OCI-LY7 (cell line): ENCODE data around the gene JAML. TPM values are rescaled to one million over a fixed set of nuclear protein-coding genes. Genes with fewer than 3 reads are reported as not detected.

ENCODE experiments used
- BruUV-seq: library from RNA; stranded (reverse); fragments of 400-500 nt; replicated peaks from 2 replicates; lab custom pipeline; 2021; lab: Mats Ljungman, UMichigan
- CTCF ChIA-PET: fragments of 300-600 bp; sonication (Branson Sonifier 250); formaldehyde crosslinking; loops from one replicate; lab custom pipeline; 2022; ENCODE audit warnings: antibody characterized with exemption; ENCODE audit not compliant: unreplicated experiment; lab: Charles Lee
- POLR2A ChIA-PET: fragments of 300-600 bp; sonication (Branson Sonifier 250); formaldehyde crosslinking; loops from one replicate; lab custom pipeline; 2022; ENCODE audit warnings: antibody characterized with exemption; lab: Charles Lee
- DNase-seq: peaks from one replicate; pipeline ENCODE4 v3.0.0-alpha.2; 2015; ENCODE audit warnings: low spot score
- H2AFZ ChIP-seq: fragments of 200-600 bp; sonication (generic), shearing (Covaris generic); 2 replicates; pipeline ENCODE4 v1.6.1; 2014; ENCODE audit warnings: mild to moderate bottlenecking, antibody characterized with exemption, low read length, moderate library complexity
- H3K27ac ChIP-seq: fragments of 200-600 bp; sonication (generic); 2 replicates; pipeline ENCODE4 v1.5.1; 2014; ENCODE audit warnings: mixed run types, low read depth, mild to moderate bottlenecking, moderate library complexity, low read length, inconsistent platforms; ENCODE audit not compliant: poor library complexity, severe bottlenecking
- H3K36me3 ChIP-seq: fragments of 200-600 bp; sonication (generic); 2 replicates; pipeline ENCODE4 v1.6.1; 2014; ENCODE audit warnings: mild to moderate bottlenecking, antibody characterized with exemption, low read length, moderate library complexity, mixed read lengths; ENCODE audit not compliant: insufficient read depth
- H3K4me1 ChIP-seq: fragments of 200-600 bp; sonication (generic); 2 replicates; pipeline ENCODE4 v1.5.1; 2014; ENCODE audit warnings: mild to moderate bottlenecking, low read length; ENCODE audit not compliant: insufficient read depth, poor library complexity, severe bottlenecking
- H3K4me2 ChIP-seq: fragments of 200-600 bp; sonication (generic); 2 replicates; pipeline ENCODE4 v1.6.1; 2014; ENCODE audit warnings: mild to moderate bottlenecking, low read length
- H3K4me3 ChIP-seq: fragments of 200-600 bp; sonication (generic); 2 replicates; pipeline ENCODE4 v1.5.1; 2014; ENCODE audit warnings: mild to moderate bottlenecking, low read depth, low read length; ENCODE audit not compliant: poor library complexity, severe bottlenecking
- H3K79me2 ChIP-seq: fragments of 200-600 bp; sonication (generic); 2 replicates; pipeline ENCODE4 v1.6.1; 2016; ENCODE audit warnings: low read depth, mild to moderate bottlenecking, low read length, moderate library complexity, mixed read lengths; ENCODE audit not compliant: insufficient read depth
- H3K9me2 ChIP-seq: fragments of 200-600 bp; sonication (generic); 2 replicates; pipeline ENCODE4 v1.6.1; 2016; ENCODE audit warnings: mild to moderate bottlenecking, low read length, mixed read lengths; ENCODE audit not compliant: insufficient read depth
- H3K9me3 ChIP-seq: fragments of 200-600 bp; sonication (generic); 2 replicates; pipeline ENCODE4 v1.6.1; 2014; ENCODE audit warnings: mild to moderate bottlenecking, mixed run types, low read length, mixed read lengths
- H4K20me1 ChIP-seq: fragments of 200-600 bp; sonication (generic); 2 replicates; pipeline ENCODE4 v1.6.1; 2014; ENCODE audit warnings: mild to moderate bottlenecking, antibody characterized with exemption, low read length, moderate library complexity, mixed read lengths; ENCODE audit not compliant: insufficient read depth
- CTCF ChIP-seq: fragments of 200-600 bp; sonication (generic); conservative IDR thresholded peaks from 2 replicates; pipeline ENCODE4 v1.5.1; 2014; ENCODE audit warnings: mild to moderate bottlenecking, antibody characterized with exemption, low read length, moderate library complexity, mixed read lengths
- EZH2phosphoT487 ChIP-seq: fragments of 200-600 bp; sonication (generic); IDR thresholded peaks from 2 replicates; pipeline ENCODE4 v1.6.1; 2018; ENCODE audit warnings: low read depth, borderline replicate concordance, mild to moderate bottlenecking, mixed run types, antibody characterized with exemption, low read length, moderate library complexity, mixed read lengths
- intact Hi-C: fragments of 100-400 bp; cut with micrococcal nuclease; formaldehyde crosslinking; loops from one replicate; pipeline ENCODE4 v1.10.0; 2022; ENCODE audit not compliant: unreplicated experiment
- total RNA-seq, 2 experiments: library from RNA; depleted of rRNA in 1 of 2; stranded (reverse); fragments of >200 nt in 1 of 2; shearing (Covaris generic) in 1 of 2; gene quantifications; 2 replicates each; pipeline ENCODE4 v1.2.3, GENCODE V29; 2014 to 2022

The JAML gene
- total RNA-seq, 2 experiments from 2014 or later = 0.63 to 0.73 TPM

DNA sequence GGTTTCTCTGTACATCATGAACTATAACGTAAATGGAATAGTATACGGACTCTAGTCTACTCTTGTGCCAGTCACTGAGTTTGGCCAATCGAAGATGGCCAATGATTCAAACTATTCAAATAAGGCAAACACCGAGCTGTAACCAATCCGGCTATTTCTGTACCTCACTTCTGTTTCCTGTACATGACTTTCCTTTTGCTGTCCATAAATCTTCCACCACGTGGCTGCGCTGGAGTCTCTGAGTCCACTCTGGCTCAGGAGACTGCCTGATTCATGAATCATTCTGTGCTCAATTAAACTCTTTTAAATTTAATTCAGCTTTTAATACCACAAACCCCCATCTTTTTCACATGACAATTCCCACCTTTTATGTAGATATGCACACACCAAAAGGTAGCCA, 1.5 kb upstream of the JAML start:
- no peak overlapping the region for H3K4me3 ChIP-seq

DNA sequence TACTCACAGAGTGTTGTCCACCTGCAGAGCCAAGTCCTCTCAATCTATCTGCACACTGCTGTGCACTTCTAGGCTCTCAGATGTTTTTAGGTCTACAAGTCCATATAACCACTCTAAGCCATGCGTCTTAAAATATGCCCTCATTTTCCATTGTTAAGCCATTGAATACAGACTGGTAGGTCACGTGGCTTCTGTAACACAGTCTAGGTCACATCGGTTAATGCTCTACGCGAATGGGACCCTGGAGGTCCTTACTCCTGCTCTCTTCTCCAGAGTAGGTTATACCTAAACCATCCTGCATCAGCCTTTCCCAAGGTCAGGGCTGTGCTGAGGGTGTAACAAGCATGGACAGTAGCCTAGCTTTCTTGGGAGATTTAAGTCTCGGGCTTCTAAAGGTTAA, 819 bp downstream of the JAML start:
- CTCF ChIA-PET = interaction anchor here (1.0 kb wide), 1 partner anchor 10 kb away, joined by 4 read pairs; no protein-coding TSS in a partner anchor
- POLR2A ChIA-PET = interaction anchor here (0.6 to 1.4 kb wide), 3 partner anchors 9 to 26 kb away, joined by 3 to 13 read pairs (median 4); no protein-coding TSS in a partner anchor
- peaks cover 21% of the 10 kb centered on the region for H3K4me1 ChIP-seq
- DNase-seq = no peak
- no peaks in the 10 kb centered on the region for H3K9me3 ChIP-seq
- intact Hi-C loops = no loop called here
- no peak overlapping the region for H2AFZ ChIP-seq
- no TSS peak for BruUV-seq
- H3K9me2 ChIP-seq = no peaks in the 10 kb centered on the region
- H3K36me3 ChIP-seq = no peaks in the 10 kb centered on the region
- H3K4me3 ChIP-seq = no peak overlapping the region
- H3K27ac ChIP-seq = no peak overlapping the region
- no peaks in the 10 kb centered on the region for H4K20me1 ChIP-seq
- H3K4me2 ChIP-seq = no peak overlapping the region; the same call in 1 of the 2 replicates
- H3K79me2 ChIP-seq = no peaks in the 10 kb centered on the region
- TF ChIP-seq EZH2phosphoT487 = no peak
- no peak for TF ChIP-seq CTCF

More for the DNA sequence above, 1.5 kb upstream of the JAML start:
- H3K79me2 ChIP-seq = no peaks in the 10 kb centered on the region
- H4K20me1 ChIP-seq = no peaks in the 10 kb centered on the region
- intact Hi-C loops = no loop called here
- H3K4me2 ChIP-seq = no peak overlapping the region
- H3K4me1 ChIP-seq = peaks cover 21% of the 10 kb centered on the region
- DNase-seq = no peak
- H3K27ac ChIP-seq = no peak overlapping the region
- POLR2A ChIA-PET = interaction anchor here (0.5 to 1.8 kb wide), 2 partner anchors 12 to 971 kb away, joined by 3 to 8 read pairs; no protein-coding TSS in a partner anchor
- H2AFZ ChIP-seq = no peak overlapping the region
- CTCF ChIA-PET = interaction anchor here (0.6 kb wide), 1 partner anchor 79 kb away, joined by 3 read pairs; no protein-coding TSS in a partner anchor
- TF ChIP-seq CTCF (no peak), EZH2phosphoT487 (no peak)
- no TSS peak for BruUV-seq
- no peaks in the 10 kb centered on the region for H3K9me3 ChIP-seq
- H3K36me3 ChIP-seq = no peaks in the 10 kb centered on the region
- no peaks in the 10 kb centered on the region for H3K9me2 ChIP-seq

GRCh38 chr11:118223570-118223969, 1.2 kb downstream of the JAML start:
- peaks cover 20% of the 10 kb centered on the region for H3K4me1 ChIP-seq
- no peaks in the 10 kb centered on the region for H3K9me2 ChIP-seq
- TF ChIP-seq CTCF (no peak), EZH2phosphoT487 (no peak)
- no TSS peak for BruUV-seq
- POLR2A ChIA-PET = interaction anchor here (1.0 to 1.4 kb wide), 2 partner anchors 9 to 24 kb away, joined by 4 to 13 read pairs; no protein-coding TSS in a partner anchor
- CTCF ChIA-PET = no interaction called here
- no peak overlapping the region for H3K4me3 ChIP-seq
- no peaks in the 10 kb centered on the region for H3K36me3 ChIP-seq
- intact Hi-C loops = no loop called here
- no peaks in the 10 kb centered on the region for H3K9me3 ChIP-seq
- H3K79me2 ChIP-seq = no peaks in the 10 kb centered on the region
- H3K27ac ChIP-seq = no peak overlapping the region
- H2AFZ ChIP-seq = no peak overlapping the region
- H4K20me1 ChIP-seq = no peaks in the 10 kb centered on the region
- DNase-seq = no peak
- H3K4me2 ChIP-seq = no peak overlapping the region
